ENCODE data around the gene ODF2.
"Not testable (repeated sequence)": the region's sequence is repeated elsewhere in the genome, so short reads cannot be mapped to it uniquely, and the experiment has no call there.

Gene ODF2

DNA sequence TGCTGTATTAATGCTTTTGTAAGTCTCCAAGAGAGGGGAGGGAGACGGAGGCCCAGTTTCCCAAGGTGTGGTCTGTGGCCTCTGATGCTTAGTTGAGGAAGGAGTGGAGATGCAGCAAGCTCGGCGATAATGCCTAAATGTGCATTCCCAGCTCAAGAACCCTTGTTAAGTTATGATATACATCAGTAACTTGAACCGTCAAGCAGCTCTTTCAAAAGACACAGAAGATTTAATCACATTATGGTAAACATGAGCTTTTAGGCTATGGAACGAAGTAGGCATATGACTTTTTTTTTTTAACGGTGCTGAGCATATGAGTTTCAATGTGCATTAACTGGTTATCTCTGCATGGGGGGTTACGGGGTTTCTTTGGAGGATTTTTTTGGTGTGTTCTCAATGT is 26.4 kb downstream of the ODF2 start:
- DNase-seq (ENCODE audit: insufficient read length, low spot score) (no peak), FAIRE-seq (no peak)
- TF ChIP-seq POLR2A (IDR thresholded peaks at IDR 0.05; ENCODE audit: low read depth, low read length): no peak

GRCh38 chr9:128484686-128485413 is 29.0 kb downstream of the ODF2 start:
- no peak for FAIRE-seq
- no peak for DNase-seq (ENCODE audit: insufficient read length, low spot score)
- no peak for TF ChIP-seq POLR2A (IDR thresholded peaks at IDR 0.05; ENCODE audit: low read depth, low read length)

DNA sequence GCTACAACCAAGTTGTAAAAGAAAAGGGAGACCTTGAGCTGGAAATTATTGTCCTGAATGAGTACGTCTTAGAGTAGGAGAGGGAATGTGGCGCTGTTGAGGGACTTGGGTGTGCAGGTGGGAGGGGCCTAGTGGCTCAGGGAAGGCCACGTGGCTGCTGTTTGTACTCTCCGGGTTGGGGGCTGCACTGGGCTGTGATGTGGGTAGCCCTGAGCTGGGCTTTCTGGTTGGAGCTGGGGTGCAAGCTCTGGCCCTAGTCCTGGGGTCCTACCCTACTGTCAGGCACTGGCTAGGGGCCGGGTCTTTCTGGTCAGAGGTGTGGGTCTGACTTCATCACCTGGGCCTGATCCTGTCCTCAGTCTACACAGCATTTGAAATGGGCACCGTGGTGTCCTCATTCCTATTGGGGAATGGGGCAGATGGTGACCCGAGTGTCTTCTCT is 29.6 kb downstream of the ODF2 start:
- TF ChIP-seq POLR2A (IDR thresholded peaks at IDR 0.05; ENCODE audit: low read depth, low read length): no peak
- FAIRE-seq: no peak
- no peak for DNase-seq (ENCODE audit: insufficient read length, low spot score)

DNA sequence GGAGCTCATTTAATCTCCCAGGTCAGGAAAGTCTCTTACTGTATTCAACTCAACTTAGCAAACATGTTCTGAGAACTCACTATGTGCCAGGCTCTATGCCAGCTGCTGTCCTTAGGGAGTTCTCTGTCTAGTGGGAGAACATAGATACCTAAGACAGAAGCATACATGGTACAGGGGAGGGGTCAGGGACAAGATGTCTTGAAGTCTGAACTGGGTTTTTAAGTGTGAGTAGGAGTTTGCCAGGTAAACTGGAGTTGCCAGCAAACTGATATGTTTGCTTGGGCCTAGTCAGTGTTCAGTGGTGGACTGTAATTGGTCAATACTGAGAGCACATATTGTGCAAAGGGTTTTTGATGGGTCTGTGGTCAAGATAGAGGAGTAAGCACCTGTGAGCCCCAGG is 30.4 kb downstream of the ODF2 start:
- TF ChIP-seq POLR2A (IDR thresholded peaks at IDR 0.05; ENCODE audit: low read depth, low read length): no peak
- FAIRE-seq (no peak), DNase-seq (ENCODE audit: insufficient read length, low spot score) (no peak)

DNA sequence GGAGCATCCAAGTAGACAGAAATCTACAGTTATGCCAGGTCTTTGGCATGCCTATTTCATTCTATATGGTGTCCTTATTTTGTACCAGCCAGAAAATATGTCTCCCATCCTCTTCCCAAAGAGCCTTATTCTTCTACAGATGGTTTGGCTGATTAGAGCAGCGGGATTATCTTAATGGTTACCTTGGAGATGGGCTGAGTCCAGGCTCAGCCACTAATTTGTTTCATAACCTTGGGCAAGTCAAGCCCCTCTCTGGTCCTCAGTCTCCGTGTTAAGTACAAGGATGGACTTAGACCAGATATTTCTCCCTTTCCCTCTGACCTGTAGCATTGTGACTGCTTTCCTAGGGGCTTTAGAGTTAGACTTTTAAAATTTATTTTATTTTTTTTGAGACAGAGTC is 37.6 kb downstream of the ODF2 start:
- DNase-seq (ENCODE audit: insufficient read length, low spot score) (no peak), FAIRE-seq (no peak)
- no peak for TF ChIP-seq POLR2A (IDR thresholded peaks at IDR 0.05; ENCODE audit: low read depth, low read length)

GRCh38 chr9:128494108-128494745 is 38.4 kb downstream of the ODF2 start:
- DNase-seq (ENCODE audit: insufficient read length, low spot score): no peak
- no peak for TF ChIP-seq POLR2A (IDR thresholded peaks at IDR 0.05; ENCODE audit: low read depth, low read length)
- FAIRE-seq: no peak

DNA sequence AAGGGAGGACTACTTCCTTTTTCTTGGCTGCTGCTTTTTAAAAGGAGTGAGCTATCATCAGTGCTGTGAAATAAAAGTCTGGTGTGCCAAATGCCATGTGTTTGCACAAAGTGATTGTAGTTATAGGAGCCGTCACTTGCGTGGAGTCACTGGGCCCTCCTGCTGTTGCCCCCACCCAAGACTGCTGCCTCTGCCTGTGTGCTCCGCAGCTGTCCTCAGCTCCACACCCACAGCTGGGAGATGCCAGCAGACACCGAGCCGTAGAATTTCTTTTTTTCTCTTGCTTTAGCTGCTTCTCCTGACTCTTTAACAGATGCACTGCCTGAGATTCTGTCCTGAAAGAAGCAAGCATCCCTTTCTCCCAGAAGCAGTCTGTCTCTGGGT is 38.9 kb downstream of the ODF2 start:
- DNase-seq (ENCODE audit: insufficient read length, low spot score): no peak
- TF ChIP-seq POLR2A (IDR thresholded peaks at IDR 0.05; ENCODE audit: low read depth, low read length): no peak
- FAIRE-seq: no peak

- DNase-seq (ENCODE audit: insufficient read length, low spot score) (no peak), FAIRE-seq (no peak)
- no peak for TF ChIP-seq POLR2A (IDR thresholded peaks at IDR 0.05; ENCODE audit: low read depth, low read length)
Measured at GRCh38 chr9:128495296-128495695, 39.5 kb downstream of the ODF2 start.

DNA sequence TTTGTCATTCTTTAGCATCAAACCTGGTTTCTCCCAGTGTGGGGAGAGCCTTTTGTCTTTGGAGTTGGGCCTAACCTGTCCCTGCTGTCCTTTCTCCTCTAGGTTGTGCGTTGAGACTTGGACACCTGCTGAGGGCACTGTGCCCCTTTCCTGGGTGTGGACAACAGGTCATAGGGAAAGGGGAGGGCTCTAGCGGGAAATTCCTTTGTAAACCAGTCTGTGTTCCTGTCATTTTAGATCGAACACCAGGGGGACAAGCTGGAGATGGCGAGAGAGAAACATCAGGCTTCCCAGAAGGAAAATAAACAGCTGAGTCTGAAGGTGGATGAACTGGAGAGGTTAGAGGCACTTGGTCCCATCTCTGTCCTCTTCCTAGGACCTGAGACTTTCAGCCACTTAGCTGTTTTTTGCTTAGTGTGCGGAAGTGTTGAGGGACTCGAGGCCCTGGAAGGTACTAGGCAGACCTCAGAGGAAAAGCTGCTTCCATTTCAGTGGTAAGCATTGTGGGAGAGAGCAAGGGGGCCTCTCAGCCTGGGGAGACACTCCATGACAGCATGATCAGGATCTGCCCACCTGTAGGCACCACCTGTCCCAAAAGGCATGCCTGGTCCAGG is 40.1 kb downstream of the ODF2 start:
- no peak for DNase-seq (ENCODE audit: insufficient read length, low spot score)
- TF ChIP-seq POLR2A (IDR thresholded peaks at IDR 0.05; ENCODE audit: low read depth, low read length): no peak
- FAIRE-seq: no peak

- FAIRE-seq (no peak), DNase-seq (ENCODE audit: insufficient read length, low spot score) (no peak)
- TF ChIP-seq POLR2A (IDR thresholded peaks at IDR 0.05; ENCODE audit: low read depth, low read length): no peak
Measured at GRCh38 chr9:128497824-128498610, 42.2 kb downstream of the ODF2 start.

GRCh38 chr9:128498911-128499310 is 43.1 kb downstream of the ODF2 start:
- no peak for DNase-seq (ENCODE audit: insufficient read length, low spot score)
- no peak for TF ChIP-seq POLR2A (IDR thresholded peaks at IDR 0.05; ENCODE audit: low read depth, low read length)
- no peak for FAIRE-seq

- no peak for FAIRE-seq
- DNase-seq (ENCODE audit: insufficient read length, low spot score): no peak
- TF ChIP-seq POLR2A (IDR thresholded peaks at IDR 0.05; ENCODE audit: low read depth, low read length): no peak
Measured at GRCh38 chr9:128499920-128500319, 44.1 kb downstream of the ODF2 start.

DNA sequence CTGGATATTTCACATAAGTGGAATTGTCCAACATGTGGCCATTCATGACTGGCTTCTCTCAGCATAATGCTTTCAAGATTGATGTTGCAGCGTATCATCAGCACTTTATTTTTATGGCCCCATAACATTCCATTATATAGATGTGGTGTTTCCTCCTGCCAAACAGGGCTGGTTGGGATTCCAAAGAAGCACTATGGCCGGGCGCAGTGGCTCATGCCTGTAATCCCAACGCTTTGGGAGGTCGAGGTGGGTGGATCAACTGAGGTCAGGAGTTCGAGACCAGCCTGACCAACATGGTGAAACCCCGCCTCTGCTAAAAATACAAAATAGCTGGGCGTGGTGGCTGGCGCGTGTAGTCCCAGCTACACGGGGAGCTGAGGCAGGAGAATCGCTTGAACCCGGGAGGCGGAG is 47.6 kb downstream of the ODF2 start:
- not testable (repeated sequence) for FAIRE-seq; DNase-seq (ENCODE audit: insufficient read length, low spot score)

DNA sequence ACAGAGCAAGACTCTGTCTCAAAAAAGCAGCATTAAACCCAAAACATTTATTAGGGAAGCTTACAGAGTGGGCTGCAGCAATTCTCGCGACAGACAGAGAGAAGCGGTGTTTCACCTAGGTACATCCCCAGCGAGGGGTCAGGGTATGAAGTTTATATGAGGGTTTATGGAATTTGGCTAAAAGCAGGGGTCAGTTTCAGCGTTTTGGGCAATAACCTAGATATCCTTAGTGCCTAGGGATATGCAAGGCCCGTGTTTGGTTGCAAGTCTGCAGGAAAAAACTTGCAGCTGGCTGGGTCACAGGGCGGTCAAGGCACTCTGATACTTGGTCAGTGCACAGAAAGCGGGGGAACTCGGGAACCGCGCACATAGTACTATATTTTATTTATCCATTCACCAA is 48.1 kb downstream of the ODF2 start:
- DNase-seq (ENCODE audit: insufficient read length, low spot score) (no peak), FAIRE-seq (no peak)
- no peak for TF ChIP-seq POLR2A (IDR thresholded peaks at IDR 0.05; ENCODE audit: low read depth, low read length)

Measured in H54 (cell line).